Endodermal cell (in vitro differentiated cells): ENCODE measurements around the gene SCD5. TPM values are rescaled to one million over a fixed set of nuclear protein-coding genes. Genes with fewer than 3 reads are reported as not detected.
A peak's percentile ranks its signal among the peaks of the same experiment; 100 is the strongest.

Experiments used
- DNase-seq: peaks from one replicate; pipeline ENCODE4 v3.0.0-alpha.2; 2017
- H3K27ac ChIP-seq: 2 replicates; pipeline ENCODE4 v1.5.1; 2013; ENCODE audit warnings: mild to moderate bottlenecking, low read depth, low read length, moderate library complexity
- H3K27me3 ChIP-seq: 2 replicates; pipeline ENCODE4 v1.6.1; 2013; ENCODE audit warnings: mild to moderate bottlenecking, low read length, moderate library complexity; ENCODE audit not compliant: insufficient read depth, control insufficient read depth, poor library complexity, severe bottlenecking
- H3K36me3 ChIP-seq: 2 replicates; pipeline ENCODE4 v1.7.0; 2013; ENCODE audit warnings: mild to moderate bottlenecking, low read length, moderate library complexity; ENCODE audit not compliant: control insufficient read depth, insufficient read depth
- H3K4me1 ChIP-seq: one replicate; pipeline ENCODE4 v1.7.0; 2013; ENCODE audit warnings: low read length; ENCODE audit not compliant: control insufficient read depth, insufficient read depth
- H3K4me3 ChIP-seq: 2 replicates; pipeline ENCODE4 v1.5.1; 2013; ENCODE audit warnings: mild to moderate bottlenecking, low read length, moderate library complexity
- H3K9ac ChIP-seq: 2 replicates; pipeline ENCODE4 v1.6.1; 2013; ENCODE audit warnings: mild to moderate bottlenecking, low read length, moderate library complexity; ENCODE audit not compliant: poor library complexity, severe bottlenecking; ENCODE audit errors: extremely low read depth
- H3K9me3 ChIP-seq: 2 replicates; pipeline ENCODE4 v1.6.1; 2013; ENCODE audit warnings: mild to moderate bottlenecking, low read length, moderate library complexity; ENCODE audit not compliant: control insufficient read depth
- H3K27ac Mint-ChIP-seq: 2 replicates; pipeline ENCODE4 v1.8.0; 2020; ENCODE audit warnings: mixed read lengths
- H3K27me3 Mint-ChIP-seq: 2 replicates; pipeline ENCODE4 v1.8.0; 2021; ENCODE audit warnings: mild to moderate bottlenecking, mixed read lengths; ENCODE audit not compliant: insufficient read depth
- H3K36me3 Mint-ChIP-seq: 2 replicates; pipeline ENCODE4 v1.8.0; 2020; ENCODE audit warnings: low read depth, mixed read lengths
- H3K4me1 Mint-ChIP-seq: 2 replicates; pipeline ENCODE4 v1.8.0; 2020; ENCODE audit warnings: mixed read lengths
- H3K4me3 Mint-ChIP-seq: 2 replicates; pipeline ENCODE4 v1.8.0; 2020; ENCODE audit warnings: mild to moderate bottlenecking, moderate library complexity, mixed read lengths
- H3K9me3 Mint-ChIP-seq: 2 replicates; pipeline ENCODE4 v1.8.0; 2020; ENCODE audit warnings: mild to moderate bottlenecking, mixed read lengths
- CTCF ChIP-seq: fragments of 200-600 bp; sonication (generic); conservative IDR thresholded peaks from 2 replicates; pipeline ENCODE4 v1.5.0; 2021; ENCODE audit warnings: antibody characterized with exemption, mild to moderate bottlenecking
- whole genome bisulfite sequencing, 2 experiments: methylation state at CpG; one replicate each; pipeline versions ENCODE4 v1.1.5 to v1.1.7; 2013; ENCODE audit warnings: missing lambda C conversion rate in 2 of 2, mixed read lengths in 1 of 2; ENCODE audit not compliant: insufficient coverage in 1 of 2, insufficient read length in 1 of 2; 5-methylcytosine and 5-hydroxymethylcytosine counted together
- total RNA-seq, 2 donors: library from RNA; stranded (reverse); fragmentation: NEBNext Ultra II Directional in 1 of 2; extraction: Animal tissue kit (Norgen Biotek cat#: 25700) in 1 of 2; gene quantifications; 2 replicates in 1 of 2; 3 replicates in 1 of 2; pipeline ENCODE4 v1.2.1, GENCODE V29; 2021

The SCD5 gene
- total RNA-seq, 2 donors from 2014 or later = 3.2 to 5.2 TPM

- peaks cover 18% of the 10 kb centered on the region for H3K4me1 Mint-ChIP-seq
Measured at GRCh38 chr4:82694892-82695291, 103.7 kb downstream of the SCD5 start.

GRCh38 chr4:82694046-82694445 lies 104.5 kb downstream of the SCD5 start:
- 91 to 94% methylated on average over 8 of the region's 8 CpGs for WGBS, 2 experiments
- Histone ChIP-seq H3K27ac (no peak overlapping the region), H3K9me3 (no peaks in the 10 kb centered on the region), H3K9ac (no peak overlapping the region), H3K4me1 (peaks cover 6% of the 10 kb centered on the region), H3K27me3 (no peaks in the 10 kb centered on the region), H3K4me3 (no peak overlapping the region), H3K36me3 (no peaks in the 10 kb centered on the region)
- no peak for DNase-seq
- Mint-ChIP-seq H3K9me3 (no peaks in the 10 kb centered on the region), H3K27ac (no peak overlapping the region), H3K36me3 (no peaks in the 10 kb centered on the region), H3K27me3 (peaks cover 10% of the 10 kb centered on the region), H3K4me1 (peaks cover 18% of the 10 kb centered on the region), H3K4me3 (no peak overlapping the region)
- TF ChIP-seq CTCF = no peak

More at GRCh38 chr4:82694892-82695291, 103.7 kb downstream of the SCD5 start:
- H3K36me3 ChIP-seq = no peaks in the 10 kb centered on the region
- 85 to 100% methylated on average over 2 to 4 of the region's 4 CpGs for WGBS, 2 experiments
- H3K9me3 Mint-ChIP-seq = no peaks in the 10 kb centered on the region
- H3K4me3 Mint-ChIP-seq = no peak overlapping the region
- no peak for DNase-seq
- TF ChIP-seq CTCF = peak; percentile 35
- H3K27ac ChIP-seq = no peak overlapping the region
- no peak overlapping the region for H3K4me3 ChIP-seq
- H3K9ac ChIP-seq = no peak overlapping the region
- no peak overlapping the region for H3K27ac Mint-ChIP-seq
- peaks cover 4% of the 10 kb centered on the region for H3K9me3 ChIP-seq
- H3K4me1 ChIP-seq = peaks cover 6% of the 10 kb centered on the region
- no peaks in the 10 kb centered on the region for H3K27me3 ChIP-seq
- no peaks in the 10 kb centered on the region for H3K36me3 Mint-ChIP-seq
- peaks cover 10% of the 10 kb centered on the region for H3K27me3 Mint-ChIP-seq

- H3K4me1 Mint-ChIP-seq = peaks cover 28% of the 10 kb centered on the region
- H3K27ac Mint-ChIP-seq = no peak overlapping the region
- Histone ChIP-seq H3K36me3 (no peaks in the 10 kb centered on the region), H3K4me1 (peaks cover 14% of the 10 kb centered on the region), H3K4me3 (no peak overlapping the region), H3K27me3 (no peaks in the 10 kb centered on the region), H3K9me3 (no peaks in the 10 kb centered on the region), H3K27ac (no peak overlapping the region), H3K9ac (no peak overlapping the region)
- WGBS, 2 experiments = 95% methylated on average over 10 to 18 of the region's 18 CpGs
- no peak for DNase-seq
- H3K9me3 Mint-ChIP-seq = no peaks in the 10 kb centered on the region
- no peaks in the 10 kb centered on the region for H3K36me3 Mint-ChIP-seq
- H3K27me3 Mint-ChIP-seq = peaks cover 2% of the 10 kb centered on the region
- TF ChIP-seq CTCF = no peak
- no peak overlapping the region for H3K4me3 Mint-ChIP-seq
Measured at GRCh38 chr4:82692101-82692780, 106.4 kb downstream of the SCD5 start.
